GM12878 (cell line): ENCODE results near the gene PDCD6IP. TPM values are rescaled to one million over a fixed set of nuclear protein-coding genes. Genes with fewer than 3 reads are reported as not detected.

Experiments
- ATAC-seq: fragments of 200-7000 bp; cut with Tn5 transposase; 3 replicates; pipeline ENCODE4 v1.9.1; 2020; ENCODE audit warnings: mild to moderate bottlenecking, moderate library complexity
- BruUV-seq: library from RNA; stranded (reverse); fragments of 400-500 nt; replicated peaks from 2 replicates; lab custom pipeline; 2021; lab: Mats Ljungman, UMichigan
- CTCF ChIA-PET: fragments of 300-600 bp; sonication (Branson Sonifier 250); formaldehyde crosslinking; extraction: SDS; loops from one replicate; lab custom pipeline; 2021; ENCODE audit warnings: inconsistent platforms; lab: Yijun Ruan, JAX
- POLR2A ChIA-PET: fragments of 350-600 bp; formaldehyde crosslinking; extraction: SDS; loops from one replicate; lab custom pipeline; 2021; ENCODE audit warnings: inconsistent platforms; lab: Charles Lee
- RAD21 ChIA-PET: fragments of 300-600 bp; sonication (Branson Sonifier 250); formaldehyde crosslinking; loops from one replicate; lab custom pipeline; 2023; ENCODE audit warnings: antibody characterized with exemption; ENCODE audit not compliant: unreplicated experiment; lab: Charles Lee
- SMC1A ChIA-PET: fragments of 300-600 bp; sonication (Branson Sonifier 250); formaldehyde crosslinking; loops from one replicate; lab custom pipeline; 2023; ENCODE audit not compliant: unreplicated experiment, uncharacterized antibody; lab: Charles Lee
- DNase-seq: peaks from one replicate; pipeline ENCODE4 v3.0.0-alpha.2; 2011; ENCODE audit warnings: low read depth, low spot score
- FAIRE-seq: peaks from 3 replicates; lab custom pipeline; 2011; peaks lifted over from hg19 to GRCh38; lab: Jason Lieb, UNC
- H2AFZ ChIP-seq: 2 replicates; pipeline ENCODE4 v1.6.0; 2011; ENCODE audit warnings: low read depth, low read length, control low read depth; ENCODE audit not compliant: control insufficient read depth
- H3K27ac ChIP-seq: 2 replicates; pipeline ENCODE4 v1.5.1; 2011; ENCODE audit warnings: control low read depth; ENCODE audit not compliant: control insufficient read depth, insufficient read depth
- H3K27me3 ChIP-seq, 2 experiments: replicated peaks in 1 of 2; 2 replicates each; pipeline versions ENCODE4 v1.6.0 to v1.6.1; 2011; ENCODE audit warnings: low read length in 1 of 2; ENCODE audit not compliant: control insufficient read depth in 2 of 2, insufficient read depth in 2 of 2
- H3K36me3 ChIP-seq, 2 experiments: 2 replicates each; pipeline ENCODE4 v1.5.1; 2011; ENCODE audit warnings: low read length in 1 of 2; ENCODE audit not compliant: control insufficient read depth in 2 of 2, insufficient read depth in 2 of 2
- H3K4me1 ChIP-seq: 2 replicates; pipeline ENCODE4 v1.6.1; 2011; ENCODE audit warnings: mild to moderate bottlenecking, low read length, moderate library complexity, mixed read lengths; ENCODE audit not compliant: control insufficient read depth, insufficient read depth
- H3K4me2 ChIP-seq: 2 replicates; pipeline ENCODE4 v1.6.0; 2011; ENCODE audit warnings: control low read depth; ENCODE audit not compliant: control insufficient read depth, insufficient read depth
- H3K4me3 ChIP-seq: fragments of 200-600 bp; sonication (generic); 2 replicates; pipeline ENCODE4 v1.5.1; 2016
- H3K79me2 ChIP-seq: 2 replicates; pipeline ENCODE4 v1.6.0; 2011; ENCODE audit warnings: low read length; ENCODE audit not compliant: control insufficient read depth, insufficient read depth
- H3K9ac ChIP-seq: 2 replicates; pipeline ENCODE4 v1.8.0; 2011; ENCODE audit warnings: low read length, control low read depth, mixed read lengths; ENCODE audit not compliant: control insufficient read depth, insufficient read depth
- H3K9me3 ChIP-seq: replicated peaks from 3 replicates; pipeline ENCODE4 v1.5.1; 2011; ENCODE audit warnings: mild to moderate bottlenecking, low read length; ENCODE audit not compliant: control insufficient read depth, insufficient read depth
- H4K20me1 ChIP-seq: 2 replicates; pipeline ENCODE4 v1.6.0; 2011; ENCODE audit not compliant: control insufficient read depth, insufficient read depth
- BMI1 ChIP-seq: fragments of 450-650 bp; IDR thresholded peaks from 2 replicates; pipeline ENCODE4 v1.6.1; 2016; ENCODE audit warnings: mild to moderate bottlenecking, moderate library complexity, borderline replicate concordance
- CREM ChIP-seq: IDR thresholded peaks from 2 replicates; pipeline ENCODE4 v1.6.1; 2014; ENCODE audit warnings: antibody characterized with exemption, low read depth
- EED ChIP-seq: sonication (generic); IDR thresholded peaks from 2 replicates; pipeline ENCODE4 v1.6.1; 2016; ENCODE audit warnings: antibody characterized with exemption, low read depth
- EGR1 ChIP-seq, 2 experiments: IDR thresholded peaks; 1 replicate in 1 of 2; 2 replicates in 1 of 2; pipeline ENCODE4 v1.6.1; 2011 to 2012; ENCODE audit warnings: low read depth in 2 of 2, low read length in 2 of 2, borderline replicate concordance in 1 of 2, mild to moderate bottlenecking in 1 of 2, moderate library complexity in 1 of 2
- ESRRA ChIP-seq: IDR thresholded peaks from 2 replicates; pipeline ENCODE4 v1.6.1; 2012; ENCODE audit warnings: mild to moderate bottlenecking, low read length, improper control_type of control experiment
- KAT2A ChIP-seq: conservative IDR thresholded peaks from 2 replicates; pipeline ENCODE4 v1.6.1; 2011; ENCODE audit warnings: low read depth, low read length; ENCODE audit not compliant: control insufficient read depth
- MYB ChIP-seq: fragments of 150-350 bp; IDR thresholded peaks from 2 replicates; pipeline ENCODE4 v1.6.1; 2014; ENCODE audit warnings: mild to moderate bottlenecking, low read depth, low read length, borderline replicate concordance
- NR2F1 ChIP-seq: fragments of 450-650 bp; conservative IDR thresholded peaks from 2 replicates; pipeline ENCODE4 v1.6.1; 2017; ENCODE audit warnings: mild to moderate bottlenecking
- PML ChIP-seq: IDR thresholded peaks from 2 replicates; pipeline ENCODE4 v1.6.1; 2012; ENCODE audit warnings: low read length, inconsistent platforms
- SIX5 ChIP-seq: IDR thresholded peaks from 2 replicates; pipeline ENCODE4 v1.6.1; 2011; ENCODE audit warnings: mild to moderate bottlenecking, low read depth, low read length, moderate library complexity; ENCODE audit not compliant: severe bottlenecking
- SREBF2 ChIP-seq: IDR thresholded peaks from 2 replicates; pipeline ENCODE4 v1.6.1; 2012; ENCODE audit warnings: mild to moderate bottlenecking, low read length
- SUPT20H ChIP-seq: IDR thresholded peaks from 2 replicates; pipeline ENCODE4 v1.6.1; 2011; ENCODE audit warnings: low read depth, mild to moderate bottlenecking, low read length, moderate library complexity, borderline replicate concordance; ENCODE audit not compliant: control insufficient read depth
- TARDBP ChIP-seq: IDR thresholded peaks from 2 replicates; pipeline ENCODE4 v1.6.1; 2016; ENCODE audit warnings: borderline replicate concordance
- YY1 ChIP-seq: IDR thresholded peaks from 2 replicates; pipeline ENCODE4 v1.6.1; 2011; ENCODE audit warnings: low read depth, mild to moderate bottlenecking, low read length
- WGBS: methylation state at CpG from one replicate; pipeline ENCODE4 v1.1.6; 2016; ENCODE audit warnings: low lambda C conversion rate; ENCODE audit not compliant: insufficient replicate concordance, insufficient coverage; ENCODE audit errors: missing lambda C conversion rate; 5-methylcytosine and 5-hydroxymethylcytosine counted together
- in situ Hi-C: fragments of 300-500 bp; cut with MboI; formaldehyde crosslinking; loops from 9 replicates; pipeline ENCODE4 v1.14.3; 2018; ENCODE audit warnings: mixed read lengths
- intact Hi-C: fragments of 100-400 bp; cut with micrococcal nuclease; formaldehyde crosslinking; loops from one replicate; pipeline ENCODE4 v1.14.2; 2022; ENCODE audit not compliant: unreplicated experiment
- polyA plus RNA-seq, 11 experiments: library from polyadenylated mRNA; depleted of rRNA in 4 of 11; unstranded in 6 of 11; stranded (reverse) in 5 of 11; fragments of >200 nt; fragmentation: Nextera tagmentation in 4 of 11; fragmentation: Illumina TruSeq in 1 of 11; extraction: Ambion mirVana in 4 of 11; extraction: Trizol in 1 of 11; gene quantifications; 1 replicate in 1 of 11; 2 replicates in 10 of 11; pipeline versions ENCODE4 v1.2.1 to v1.2.3, GENCODE V29; 2011 to 2016; ENCODE audit warnings: inconsistent platforms in 2 of 11, missing spikeins in 2 of 11, low read depth in 1 of 11
- total RNA-seq, 4 experiments: library from RNA; depleted of rRNA in 3 of 4; stranded (reverse); fragments of >200 nt in 3 of 4; fragmentation: Illumina TruSeq in 1 of 4; extraction: Trizol in 1 of 4; gene quantifications; 2 replicates each; pipeline versions ENCODE4 v1.2.1 to v1.2.3, GENCODE V29; 2013 to 2021
- TF ChIP-seq, protein P1 (sequence below): fragments of 450-650 bp; IDR thresholded peaks from 2 replicates; pipeline ENCODE4 v1.6.1; 2018; ENCODE audit warnings: mild to moderate bottlenecking, low read depth, moderate library complexity; ENCODE audit not compliant: partially characterized antibody
- TF ChIP-seq, protein P2 (sequence below): fragments of 450-650 bp; IDR thresholded peaks from 2 replicates; pipeline ENCODE4 v1.6.1; 2017; ENCODE audit warnings: mild to moderate bottlenecking, moderate library complexity
- TF ChIP-seq, protein P3 (sequence below): fragments of 450-650 bp; IDR thresholded peaks from 2 replicates; pipeline ENCODE4 v1.6.1; 2016; ENCODE audit warnings: mild to moderate bottlenecking

PDCD6IP gene
- total and polyA plus RNA-seq, 10 of the 15 experiments (the other 5 are each of a cell fraction or from before 2014, with no cell fraction given) = 16.0 to 169 (median 81.2) TPM

DNA sequence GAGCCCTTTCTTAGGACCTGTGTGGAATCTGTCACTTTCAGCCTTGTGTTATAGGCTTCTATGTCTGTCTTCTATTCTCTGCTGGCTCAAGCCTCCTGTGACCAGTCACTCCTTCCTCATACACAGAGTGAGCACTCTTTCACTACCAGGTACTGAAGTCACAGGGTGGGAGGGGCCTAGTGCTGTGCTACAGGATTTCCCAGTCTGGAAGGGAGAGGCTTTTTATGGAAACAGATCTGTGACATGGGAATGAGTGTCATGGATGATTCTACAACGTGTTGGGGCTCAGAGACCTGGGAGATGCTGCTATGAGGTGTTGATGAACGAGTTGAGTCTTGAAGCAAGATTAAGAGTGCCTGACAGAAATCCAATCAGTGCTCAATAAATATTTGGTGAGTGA lies 100.5 kb downstream of the PDCD6IP start:
- BruUV-seq = no TSS peak
- H4K20me1 ChIP-seq = no peaks in the 10 kb centered on the region
- intact Hi-C loops = no loop called here
- H3K27me3 ChIP-seq = no peaks in the 10 kb centered on the region; a peak in 1 of 4 replicates
- ChIA-PET RAD21 (no interaction called here), POLR2A (no interaction called here), SMC1A (interaction anchor here (0.9 to 1.1 kb wide), 2 partner anchors 15 kb away, joined by 3 read pairs; no protein-coding TSS in a partner anchor), CTCF (no interaction called here)
- FAIRE-seq (no peak), ATAC-seq (no peak), DNase-seq (no peak)
- H3K36me3 ChIP-seq = no peaks in the 10 kb centered on the region
- no peak overlapping the region for H3K9ac ChIP-seq
- no peak overlapping the region for H2AFZ ChIP-seq
- H3K4me3 ChIP-seq = no peak overlapping the region
- no peaks in the 10 kb centered on the region for H3K79me2 ChIP-seq
- no peak overlapping the region for H3K27ac ChIP-seq
- H3K9me3 ChIP-seq = no peaks in the 10 kb centered on the region
- H3K4me1 ChIP-seq = no peaks in the 10 kb centered on the region
- in situ Hi-C loops = no loop called here
- no peak overlapping the region for H3K4me2 ChIP-seq
- 0% methylated on average over 2 of the region's 2 CpGs for WGBS
- TF ChIP-seq YY1 = no peak
- TF ChIP-seq BMI1 = no peak
- TF ChIP-seq NR2F1 = no peak
- TF ChIP-seq SREBF2 = no peak
- no peak for TF ChIP-seq TARDBP
- no peak for TF ChIP-seq ESRRA
- no peak for TF ChIP-seq KAT2A
- TF ChIP-seq SUPT20H = no peak
- TF ChIP-seq, protein P1, sequence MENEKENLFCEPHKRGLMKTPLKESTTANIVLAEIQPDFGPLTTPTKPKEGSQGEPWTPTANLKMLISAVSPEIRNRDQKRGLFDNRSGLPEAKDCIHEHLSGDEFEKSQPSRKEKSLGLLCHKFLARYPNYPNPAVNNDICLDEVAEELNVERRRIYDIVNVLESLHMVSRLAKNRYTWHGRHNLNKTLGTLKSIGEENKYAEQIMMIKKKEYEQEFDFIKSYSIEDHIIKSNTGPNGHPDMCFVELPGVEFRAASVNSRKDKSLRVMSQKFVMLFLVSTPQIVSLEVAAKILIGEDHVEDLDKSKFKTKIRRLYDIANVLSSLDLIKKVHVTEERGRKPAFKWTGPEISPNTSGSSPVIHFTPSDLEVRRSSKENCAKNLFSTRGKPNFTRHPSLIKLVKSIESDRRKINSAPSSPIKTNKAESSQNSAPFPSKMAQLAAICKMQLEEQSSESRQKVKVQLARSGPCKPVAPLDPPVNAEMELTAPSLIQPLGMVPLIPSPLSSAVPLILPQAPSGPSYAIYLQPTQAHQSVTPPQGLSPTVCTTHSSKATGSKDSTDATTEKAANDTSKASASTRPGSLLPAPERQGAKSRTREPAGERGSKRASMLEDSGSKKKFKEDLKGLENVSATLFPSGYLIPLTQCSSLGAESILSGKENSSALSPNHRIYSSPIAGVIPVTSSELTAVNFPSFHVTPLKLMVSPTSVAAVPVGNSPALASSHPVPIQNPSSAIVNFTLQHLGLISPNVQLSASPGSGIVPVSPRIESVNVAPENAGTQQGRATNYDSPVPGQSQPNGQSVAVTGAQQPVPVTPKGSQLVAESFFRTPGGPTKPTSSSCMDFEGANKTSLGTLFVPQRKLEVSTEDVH = no peak
- no peak for TF ChIP-seq CREM
- TF ChIP-seq, protein P2, sequence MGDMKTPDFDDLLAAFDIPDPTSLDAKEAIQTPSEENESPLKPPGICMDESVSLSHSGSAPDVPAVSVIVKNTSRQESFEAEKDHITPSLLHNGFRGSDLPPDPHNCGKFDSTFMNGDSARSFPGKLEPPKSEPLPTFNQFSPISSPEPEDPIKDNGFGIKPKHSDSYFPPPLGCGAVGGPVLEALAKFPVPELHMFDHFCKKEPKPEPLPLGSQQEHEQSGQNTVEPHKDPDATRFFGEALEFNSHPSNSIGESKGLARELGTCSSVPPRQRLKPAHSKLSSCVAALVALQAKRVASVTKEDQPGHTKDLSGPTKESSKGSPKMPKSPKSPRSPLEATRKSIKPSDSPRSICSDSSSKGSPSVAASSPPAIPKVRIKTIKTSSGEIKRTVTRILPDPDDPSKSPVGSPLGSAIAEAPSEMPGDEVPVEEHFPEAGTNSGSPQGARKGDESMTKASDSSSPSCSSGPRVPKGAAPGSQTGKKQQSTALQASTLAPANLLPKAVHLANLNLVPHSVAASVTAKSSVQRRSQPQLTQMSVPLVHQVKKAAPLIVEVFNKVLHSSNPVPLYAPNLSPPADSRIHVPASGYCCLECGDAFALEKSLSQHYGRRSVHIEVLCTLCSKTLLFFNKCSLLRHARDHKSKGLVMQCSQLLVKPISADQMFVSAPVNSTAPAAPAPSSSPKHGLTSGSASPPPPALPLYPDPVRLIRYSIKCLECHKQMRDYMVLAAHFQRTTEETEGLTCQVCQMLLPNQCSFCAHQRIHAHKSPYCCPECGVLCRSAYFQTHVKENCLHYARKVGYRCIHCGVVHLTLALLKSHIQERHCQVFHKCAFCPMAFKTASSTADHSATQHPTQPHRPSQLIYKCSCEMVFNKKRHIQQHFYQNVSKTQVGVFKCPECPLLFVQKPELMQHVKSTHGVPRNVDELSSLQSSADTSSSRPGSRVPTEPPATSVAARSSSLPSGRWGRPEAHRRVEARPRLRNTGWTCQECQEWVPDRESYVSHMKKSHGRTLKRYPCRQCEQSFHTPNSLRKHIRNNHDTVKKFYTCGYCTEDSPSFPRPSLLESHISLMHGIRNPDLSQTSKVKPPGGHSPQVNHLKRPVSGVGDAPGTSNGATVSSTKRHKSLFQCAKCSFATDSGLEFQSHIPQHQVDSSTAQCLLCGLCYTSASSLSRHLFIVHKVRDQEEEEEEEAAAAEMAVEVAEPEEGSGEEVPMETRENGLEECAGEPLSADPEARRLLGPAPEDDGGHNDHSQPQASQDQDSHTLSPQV = no peak
- TF ChIP-seq, protein P3, sequence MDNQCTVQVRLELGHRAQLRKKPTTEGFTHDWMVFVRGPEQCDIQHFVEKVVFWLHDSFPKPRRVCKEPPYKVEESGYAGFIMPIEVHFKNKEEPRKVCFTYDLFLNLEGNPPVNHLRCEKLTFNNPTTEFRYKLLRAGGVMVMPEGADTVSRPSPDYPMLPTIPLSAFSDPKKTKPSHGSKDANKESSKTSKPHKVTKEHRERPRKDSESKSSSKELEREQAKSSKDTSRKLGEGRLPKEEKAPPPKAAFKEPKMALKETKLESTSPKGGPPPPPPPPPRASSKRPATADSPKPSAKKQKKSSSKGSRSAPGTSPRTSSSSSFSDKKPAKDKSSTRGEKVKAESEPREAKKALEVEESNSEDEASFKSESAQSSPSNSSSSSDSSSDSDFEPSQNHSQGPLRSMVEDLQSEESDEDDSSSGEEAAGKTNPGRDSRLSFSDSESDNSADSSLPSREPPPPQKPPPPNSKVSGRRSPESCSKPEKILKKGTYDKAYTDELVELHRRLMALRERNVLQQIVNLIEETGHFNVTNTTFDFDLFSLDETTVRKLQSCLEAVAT = no peak
- no peak for TF ChIP-seq EED
- no peak for TF ChIP-seq PML
- no peak for TF ChIP-seq EGR1 (IDR thresholded peaks at IDR 0.05; ENCODE audit: borderline replicate concordance in 1 of 2, low read depth in 2 of 2, low read length in 2 of 2)
- no peak for TF ChIP-seq SIX5
- no peak for TF ChIP-seq MYB
